ENCODE measurements around the gene RTKN.

DNA sequence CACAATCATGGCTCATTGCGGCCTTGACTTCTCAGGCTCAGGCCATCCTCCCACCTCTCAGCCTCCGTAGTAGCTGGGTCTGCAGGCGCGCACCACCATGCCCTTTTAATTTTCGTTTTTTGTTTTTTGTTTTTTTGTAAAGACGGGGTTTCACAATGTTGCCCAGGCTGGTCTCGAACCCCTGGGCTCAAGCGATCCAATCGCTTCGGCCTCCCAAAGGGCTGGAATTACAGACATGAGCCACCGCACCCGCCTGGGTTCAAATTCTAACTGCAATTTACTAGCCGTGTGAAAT lies 49.3 kb downstream of the RTKN start:
- no peak for TF ChIP-seq CTCF (IDR thresholded peaks at IDR 0.05)
- TF ChIP-seq POLR2AphosphoS5 (IDR thresholded peaks at IDR 0.05): no peak
- no peak for TF ChIP-seq POLR2A (IDR thresholded peaks at IDR 0.05)
- TF ChIP-seq EP300 (IDR thresholded peaks at IDR 0.05): no peak

Data from upper lobe of left lung (tissue), 4 donors.